Astrocyte (in vitro differentiated cells and primary cell): ENCODE data around the gene CDCA4. TPM values are rescaled to one million over a fixed set of nuclear protein-coding genes. Genes with fewer than 3 reads are reported as not detected.

Experiments
- DNase-seq: peaks from one replicate; pipeline ENCODE4 v3.0.0-alpha.2; 2010; ENCODE audit warnings: low read depth
- FAIRE-seq: peaks from 2 replicates; lab custom pipeline; 2011; peaks lifted over from hg19 to GRCh38; lab: Jason Lieb, UNC
- H2AFZ ChIP-seq: 2 replicates; pipeline ENCODE4 v1.6.0; 2012; ENCODE audit warnings: low read depth, low read length, inconsistent platforms
- H3K27ac ChIP-seq: 2 replicates; pipeline ENCODE4 v1.5.1; 2011; ENCODE audit warnings: low read depth, low read length, inconsistent platforms
- H3K27me3 ChIP-seq: 2 replicates; pipeline ENCODE4 v1.6.0; 2011; ENCODE audit warnings: low read length, inconsistent platforms; ENCODE audit not compliant: insufficient read depth
- H3K36me3 ChIP-seq: 2 replicates; pipeline ENCODE4 v1.5.1; 2011; ENCODE audit warnings: low read length, inconsistent platforms; ENCODE audit not compliant: insufficient read depth
- H3K4me1 ChIP-seq: 2 replicates; pipeline ENCODE4 v1.5.1; 2011; ENCODE audit warnings: low read length, inconsistent platforms; ENCODE audit not compliant: insufficient read depth
- H3K4me2 ChIP-seq: 2 replicates; pipeline ENCODE4 v1.6.0; 2012; ENCODE audit warnings: low read length, inconsistent platforms
- H3K4me3 ChIP-seq: 2 replicates; pipeline ENCODE4 v1.5.1; 2011; ENCODE audit warnings: low read depth, mild to moderate bottlenecking, low read length, inconsistent platforms; ENCODE audit not compliant: insufficient read depth
- H3K79me2 ChIP-seq: 2 replicates; pipeline ENCODE4 v1.6.0; 2012; ENCODE audit warnings: mild to moderate bottlenecking, low read length, inconsistent platforms; ENCODE audit not compliant: insufficient read depth
- H3K9ac ChIP-seq: 2 replicates; pipeline ENCODE4 v1.6.0; 2012; ENCODE audit warnings: mild to moderate bottlenecking, low read length, inconsistent platforms
- H3K9me3 ChIP-seq: 2 replicates; pipeline ENCODE4 v1.5.1; 2012; ENCODE audit warnings: low read depth, mild to moderate bottlenecking, low read length, inconsistent platforms; ENCODE audit not compliant: insufficient read depth
- H4K20me1 ChIP-seq: 2 replicates; pipeline ENCODE4 v1.6.0; 2012; ENCODE audit warnings: low read length, inconsistent platforms; ENCODE audit not compliant: insufficient read depth
- H3K27ac Mint-ChIP-seq: one replicate; pipeline ENCODE4 v1.8.0; 2021; ENCODE audit warnings: mild to moderate bottlenecking, mixed read lengths; ENCODE audit not compliant: unreplicated experiment
- H3K27me3 Mint-ChIP-seq: one replicate; pipeline ENCODE4 v1.8.0; 2021; ENCODE audit warnings: low read depth, mixed read lengths; ENCODE audit not compliant: unreplicated experiment
- H3K36me3 Mint-ChIP-seq: one replicate; pipeline ENCODE4 v1.8.0; 2021; ENCODE audit warnings: low read depth, mixed read lengths; ENCODE audit not compliant: unreplicated experiment
- H3K4me1 Mint-ChIP-seq: one replicate; pipeline ENCODE4 v1.8.0; 2021; ENCODE audit warnings: low read depth, mixed read lengths; ENCODE audit not compliant: unreplicated experiment
- H3K4me3 Mint-ChIP-seq: one replicate; pipeline ENCODE4 v1.8.0; 2021; ENCODE audit warnings: mild to moderate bottlenecking, moderate library complexity, mixed read lengths; ENCODE audit not compliant: unreplicated experiment
- H3K9me3 Mint-ChIP-seq: one replicate; pipeline ENCODE4 v1.8.0; 2021; ENCODE audit warnings: mild to moderate bottlenecking, mixed read lengths; ENCODE audit not compliant: unreplicated experiment
- EZH2 ChIP-seq: IDR thresholded peaks from 2 replicates; pipeline ENCODE4 v1.6.1; 2012; ENCODE audit warnings: mild to moderate bottlenecking, low read length, inconsistent platforms; ENCODE audit not compliant: insufficient read depth
- total RNA-seq: library from RNA; stranded (reverse); gene quantifications from 2 replicates; pipeline ENCODE4 v1.2.1, GENCODE V29; 2021
- TF ChIP-seq, protein P1 (sequence below): IDR thresholded peaks from 2 replicates; pipeline ENCODE4 v1.5.1; 2011; ENCODE audit warnings: low read depth, mild to moderate bottlenecking, inconsistent platforms, low read length, moderate library complexity; ENCODE audit not compliant: insufficient read depth

CDCA4 gene
- total RNA-seq, 1 donor from 2014 or later = 11.3 TPM

DNA sequence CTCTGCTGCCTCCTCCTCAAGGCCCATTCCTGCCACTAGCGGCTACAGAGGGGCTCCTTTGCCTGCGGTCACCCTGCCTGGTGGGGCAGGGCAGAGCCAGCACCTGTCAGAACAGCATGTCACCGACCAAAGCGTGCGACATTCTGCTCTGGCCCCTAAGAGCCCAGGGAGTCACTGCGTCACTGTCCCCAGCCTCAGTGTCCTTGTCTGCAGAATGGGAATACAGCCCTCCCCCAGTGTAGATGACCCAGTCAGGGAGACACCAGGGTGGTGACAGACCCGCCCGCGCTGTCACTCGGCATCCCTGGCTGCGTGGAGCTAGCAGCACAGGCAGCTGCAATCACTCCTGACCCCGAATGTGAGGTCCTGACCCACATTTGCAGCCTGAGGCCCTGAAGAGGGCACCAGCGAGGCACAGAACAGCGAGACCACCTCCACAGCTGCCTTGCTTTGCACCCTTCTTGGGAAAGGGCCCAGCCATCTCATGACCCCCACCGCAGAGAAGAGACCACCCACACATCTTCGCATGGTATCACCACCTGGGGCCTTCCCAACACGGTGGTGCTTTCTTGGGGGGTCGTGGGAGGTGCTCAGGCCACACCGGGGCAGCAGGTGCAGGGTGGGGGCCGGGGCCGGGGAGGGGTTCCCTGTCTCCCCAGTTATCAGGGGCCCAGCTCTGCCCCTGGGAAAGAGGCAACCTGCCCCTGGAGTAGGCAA, 45.2 kb downstream of the CDCA4 start:
- no peak for DNase-seq
- Histone ChIP-seq H3K4me2 (no peak overlapping the region), H3K4me1 (peaks cover 67% of the 10 kb centered on the region), H3K79me2 (peaks cover 14% of the 10 kb centered on the region), H3K4me3 (no peak overlapping the region), H3K9ac (no peak overlapping the region), H3K9me3 (no peaks in the 10 kb centered on the region), H3K36me3 (no peaks in the 10 kb centered on the region), H3K27ac (no peak overlapping the region), H3K27me3 (no peaks in the 10 kb centered on the region), H4K20me1 (peaks cover 16% of the 10 kb centered on the region), H2AFZ (no peak overlapping the region)
- no peak for FAIRE-seq
- Mint-ChIP-seq H3K4me1 (peaks cover 8% of the 10 kb centered on the region), H3K9me3 (no peaks in the 10 kb centered on the region), H3K4me3 (no peak overlapping the region), H3K36me3 (no peaks in the 10 kb centered on the region), H3K27ac (no peak overlapping the region), H3K27me3 (peaks cover 18% of the 10 kb centered on the region)
- TF ChIP-seq EZH2 = no peak
- TF ChIP-seq, protein P1, sequence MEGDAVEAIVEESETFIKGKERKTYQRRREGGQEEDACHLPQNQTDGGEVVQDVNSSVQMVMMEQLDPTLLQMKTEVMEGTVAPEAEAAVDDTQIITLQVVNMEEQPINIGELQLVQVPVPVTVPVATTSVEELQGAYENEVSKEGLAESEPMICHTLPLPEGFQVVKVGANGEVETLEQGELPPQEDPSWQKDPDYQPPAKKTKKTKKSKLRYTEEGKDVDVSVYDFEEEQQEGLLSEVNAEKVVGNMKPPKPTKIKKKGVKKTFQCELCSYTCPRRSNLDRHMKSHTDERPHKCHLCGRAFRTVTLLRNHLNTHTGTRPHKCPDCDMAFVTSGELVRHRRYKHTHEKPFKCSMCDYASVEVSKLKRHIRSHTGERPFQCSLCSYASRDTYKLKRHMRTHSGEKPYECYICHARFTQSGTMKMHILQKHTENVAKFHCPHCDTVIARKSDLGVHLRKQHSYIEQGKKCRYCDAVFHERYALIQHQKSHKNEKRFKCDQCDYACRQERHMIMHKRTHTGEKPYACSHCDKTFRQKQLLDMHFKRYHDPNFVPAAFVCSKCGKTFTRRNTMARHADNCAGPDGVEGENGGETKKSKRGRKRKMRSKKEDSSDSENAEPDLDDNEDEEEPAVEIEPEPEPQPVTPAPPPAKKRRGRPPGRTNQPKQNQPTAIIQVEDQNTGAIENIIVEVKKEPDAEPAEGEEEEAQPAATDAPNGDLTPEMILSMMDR = no peak

DNA sequence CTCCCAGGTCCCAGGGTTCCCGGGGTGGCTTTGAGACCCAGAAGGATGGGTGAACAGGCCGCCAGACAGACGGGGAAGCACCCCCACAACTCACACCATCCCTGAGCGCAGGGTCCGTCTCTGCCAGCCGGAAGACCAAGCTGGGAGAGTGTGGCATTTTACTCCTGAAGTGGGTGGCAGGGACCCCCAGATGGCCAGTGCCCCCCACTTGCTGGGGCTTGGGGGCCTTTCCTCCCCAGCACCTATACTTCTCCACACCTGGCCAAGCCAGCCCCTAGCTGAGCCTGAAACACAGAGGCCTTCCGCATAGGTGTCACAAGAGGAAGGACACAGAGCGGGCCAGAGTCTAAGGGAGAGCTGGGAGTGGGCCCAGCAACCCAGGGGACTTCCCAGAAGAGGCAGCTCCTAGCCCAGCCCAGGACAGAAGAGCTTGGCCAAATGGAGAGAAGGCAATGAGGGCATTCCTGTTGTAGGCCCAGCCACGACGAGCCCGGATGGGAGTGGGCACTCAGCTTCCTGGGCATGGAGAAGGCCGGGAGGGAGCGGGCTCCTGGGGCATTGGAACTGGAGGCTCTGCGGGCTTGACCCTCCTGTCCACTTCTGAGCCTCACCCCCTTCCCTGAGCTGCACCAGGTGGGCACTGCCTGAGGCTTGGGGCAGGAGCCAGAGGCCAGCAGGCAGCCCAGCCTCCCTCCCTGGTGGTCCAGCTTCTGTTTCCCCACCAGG, 46.1 kb downstream of the CDCA4 start:
- no peaks in the 10 kb centered on the region for H3K36me3 ChIP-seq
- no peak overlapping the region for H3K9ac ChIP-seq
- no peaks in the 10 kb centered on the region for H3K27me3 ChIP-seq
- H3K9me3 Mint-ChIP-seq = no peaks in the 10 kb centered on the region
- H3K4me1 ChIP-seq = peaks cover 69% of the 10 kb centered on the region
- FAIRE-seq (no peak), DNase-seq (no peak)
- peaks cover 14% of the 10 kb centered on the region for H3K27me3 Mint-ChIP-seq
- H3K9me3 ChIP-seq = no peaks in the 10 kb centered on the region
- H3K4me2 ChIP-seq = no peak overlapping the region
- H3K36me3 Mint-ChIP-seq = no peaks in the 10 kb centered on the region
- H3K4me3 Mint-ChIP-seq = no peak overlapping the region
- H3K4me1 Mint-ChIP-seq = peaks cover 8% of the 10 kb centered on the region
- peaks cover 15% of the 10 kb centered on the region for H3K79me2 ChIP-seq
- TF ChIP-seq, protein P1 = no peak
- TF ChIP-seq EZH2 = no peak
- no peak overlapping the region for H3K27ac ChIP-seq
- H4K20me1 ChIP-seq = peaks cover 16% of the 10 kb centered on the region
- H2AFZ ChIP-seq = no peak overlapping the region
- H3K27ac Mint-ChIP-seq = no peak overlapping the region
- no peak overlapping the region for H3K4me3 ChIP-seq

DNA sequence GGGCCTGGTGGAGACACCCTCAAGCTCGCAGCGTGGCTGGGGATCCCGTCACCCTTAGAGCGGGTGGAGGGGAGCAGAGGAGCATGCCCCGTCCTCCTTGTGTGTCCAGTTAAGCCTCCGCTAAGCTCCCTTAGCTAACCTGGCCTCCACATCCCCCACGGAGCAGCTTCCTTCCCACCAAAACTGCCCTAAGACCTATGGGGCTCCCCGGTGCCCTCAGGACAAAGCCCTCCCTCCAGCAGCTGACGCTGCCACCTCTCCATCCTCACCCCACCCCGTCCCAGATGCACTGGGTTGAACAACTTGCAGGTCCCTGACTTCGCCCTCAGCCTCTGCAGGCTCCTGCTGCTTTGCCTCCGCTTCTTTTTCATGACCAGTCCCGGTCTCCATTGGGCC, 46.7 kb downstream of the CDCA4 start:
- no peak overlapping the region for H3K27ac ChIP-seq
- Mint-ChIP-seq H3K9me3 (no peaks in the 10 kb centered on the region), H3K27me3 (peaks cover 9% of the 10 kb centered on the region), H3K4me1 (peaks cover 10% of the 10 kb centered on the region), H3K36me3 (no peaks in the 10 kb centered on the region), H3K4me3 (no peak overlapping the region), H3K27ac (peak overlapping the region; percentile 66)
- FAIRE-seq (no peak), DNase-seq (no peak)
- H3K9ac ChIP-seq = peak overlapping the region; percentile 4
- H3K4me2 ChIP-seq = peak overlapping the region; percentile 79
- no peaks in the 10 kb centered on the region for H3K27me3 ChIP-seq
- H3K36me3 ChIP-seq = no peaks in the 10 kb centered on the region
- H3K79me2 ChIP-seq = peaks cover 22% of the 10 kb centered on the region
- TF ChIP-seq EZH2 = no peak
- TF ChIP-seq, protein P1 = no peak
- no peaks in the 10 kb centered on the region for H3K9me3 ChIP-seq
- H3K4me3 ChIP-seq = no peak overlapping the region
- peaks cover 16% of the 10 kb centered on the region for H4K20me1 ChIP-seq
- H2AFZ ChIP-seq = no peak overlapping the region
- H3K4me1 ChIP-seq = peaks cover 72% of the 10 kb centered on the region
